GM12873 (cell line): ENCODE measurements around the gene LMF2.

ENCODE experiments used
- TF ChIP-seq, protein P1 (sequence below): IDR thresholded peaks from 2 replicates; pipeline ENCODE4 v1.5.1; 2012; ENCODE audit warnings: low read depth, mild to moderate bottlenecking, moderate library complexity, low read length, control low read depth; ENCODE audit not compliant: insufficient read depth; ENCODE audit errors: missing control alignments

Gene LMF2

DNA sequence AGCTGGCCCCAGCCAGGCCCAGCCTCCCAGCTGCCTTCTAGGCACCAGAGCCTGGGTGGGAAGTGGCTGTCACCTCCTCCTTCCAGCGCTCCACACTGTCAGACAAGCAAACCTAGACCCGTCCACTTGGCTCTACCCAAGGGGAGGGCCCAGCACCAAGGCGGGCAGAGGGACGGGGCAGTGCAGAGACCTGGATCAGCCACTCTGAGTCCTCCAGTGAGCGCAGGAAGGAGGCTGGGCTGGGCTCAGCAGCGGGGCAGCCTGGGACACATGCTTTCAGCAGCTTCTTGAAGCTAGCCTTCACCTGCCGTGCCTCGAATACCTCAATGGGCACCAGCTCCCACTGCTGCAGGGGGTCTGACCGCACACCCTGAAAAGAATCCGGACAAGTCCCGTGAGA lies 51.5 kb downstream of the LMF2 start:
- TF ChIP-seq, protein P1, sequence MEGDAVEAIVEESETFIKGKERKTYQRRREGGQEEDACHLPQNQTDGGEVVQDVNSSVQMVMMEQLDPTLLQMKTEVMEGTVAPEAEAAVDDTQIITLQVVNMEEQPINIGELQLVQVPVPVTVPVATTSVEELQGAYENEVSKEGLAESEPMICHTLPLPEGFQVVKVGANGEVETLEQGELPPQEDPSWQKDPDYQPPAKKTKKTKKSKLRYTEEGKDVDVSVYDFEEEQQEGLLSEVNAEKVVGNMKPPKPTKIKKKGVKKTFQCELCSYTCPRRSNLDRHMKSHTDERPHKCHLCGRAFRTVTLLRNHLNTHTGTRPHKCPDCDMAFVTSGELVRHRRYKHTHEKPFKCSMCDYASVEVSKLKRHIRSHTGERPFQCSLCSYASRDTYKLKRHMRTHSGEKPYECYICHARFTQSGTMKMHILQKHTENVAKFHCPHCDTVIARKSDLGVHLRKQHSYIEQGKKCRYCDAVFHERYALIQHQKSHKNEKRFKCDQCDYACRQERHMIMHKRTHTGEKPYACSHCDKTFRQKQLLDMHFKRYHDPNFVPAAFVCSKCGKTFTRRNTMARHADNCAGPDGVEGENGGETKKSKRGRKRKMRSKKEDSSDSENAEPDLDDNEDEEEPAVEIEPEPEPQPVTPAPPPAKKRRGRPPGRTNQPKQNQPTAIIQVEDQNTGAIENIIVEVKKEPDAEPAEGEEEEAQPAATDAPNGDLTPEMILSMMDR: no peak

GRCh38 chr22:50455201-50455600 lies 52.3 kb downstream of the LMF2 start:
- TF ChIP-seq, protein P1: no peak

GRCh38 chr22:50454556-50455075 lies 52.9 kb downstream of the LMF2 start:
- TF ChIP-seq, protein P1: no peak
